HepG2 (cell line): ENCODE results near the gene RASSF4. TPM values are rescaled to one million over a fixed set of nuclear protein-coding genes. Genes with fewer than 3 reads are reported as not detected.

Source experiments
- CHD4 ChIP-seq: fragments of 200-600 bp; sonication (generic); IDR thresholded peaks from 2 replicates; pipeline ENCODE4 v1.7.0; 2017; ENCODE audit warnings: mild to moderate bottlenecking, low read length, borderline replicate concordance
- FOSL2 ChIP-seq: sonication (generic); formaldehyde crosslinking; IDR thresholded peaks from 2 replicates; pipeline ENCODE4 v1.4.0; 2020; ENCODE audit warnings: missing genetic modification reagents
- FOXP1 ChIP-seq, 2 experiments: fragments of 450-650 bp in 1 of 2; IDR thresholded peaks; 2 replicates each; pipeline ENCODE4 v1.6.1; 2017 to 2018; ENCODE audit warnings: antibody characterized with exemption in 1 of 2
- GLI4 ChIP-seq: sonication (generic); formaldehyde crosslinking; IDR thresholded peaks from 2 replicates; pipeline ENCODE4 v1.5.1; 2020; ENCODE audit warnings: missing genetic modification reagents, mild to moderate bottlenecking, moderate library complexity, borderline replicate concordance
- IRF2 ChIP-seq: IDR thresholded peaks from 2 replicates; pipeline ENCODE4 v1.6.1; 2018; ENCODE audit warnings: missing genetic modification reagents, missing compliant biosample characterization
- JARID2 ChIP-seq: sonication (generic); formaldehyde crosslinking; IDR thresholded peaks from 2 replicates; pipeline ENCODE4 v1.8.1; 2023; ENCODE audit warnings: missing genetic modification reagents, inconsistent platforms; ENCODE audit not compliant: insufficient replicate concordance
- KLF11 ChIP-seq: IDR thresholded peaks from 2 replicates; pipeline ENCODE4 v1.6.1; 2016; ENCODE audit warnings: missing compliant biosample characterization
- NR2C2 ChIP-seq: sonication (generic); formaldehyde crosslinking; IDR thresholded peaks from 2 replicates; pipeline ENCODE4 v1.4.0; 2020; ENCODE audit warnings: missing genetic modification reagents, mild to moderate bottlenecking, moderate library complexity, borderline replicate concordance
- PHF21A ChIP-seq: sonication (generic); formaldehyde crosslinking; IDR thresholded peaks from 2 replicates; pipeline ENCODE4 v1.5.0; 2020; ENCODE audit warnings: mild to moderate bottlenecking, missing genetic modification reagents
- SMAD3 ChIP-seq: sonication (generic); formaldehyde crosslinking; IDR thresholded peaks from 2 replicates; pipeline ENCODE4 v1.4.0; 2020; ENCODE audit warnings: missing genetic modification reagents
- THAP11 ChIP-seq: IDR thresholded peaks from 2 replicates; pipeline ENCODE4 v1.6.1; 2016; ENCODE audit warnings: missing biosample characterization, missing genetic modification reagents
- THRA ChIP-seq: sonication (generic); formaldehyde crosslinking; IDR thresholded peaks from 2 replicates; pipeline ENCODE4 v1.4.0; 2020; ENCODE audit warnings: missing genetic modification reagents, borderline replicate concordance
- ZBTB25 ChIP-seq: IDR thresholded peaks from 2 replicates; pipeline ENCODE4 v1.6.1; 2018; ENCODE audit warnings: missing genetic modification reagents
- ZBTB7B ChIP-seq: sonication (generic); formaldehyde crosslinking; IDR thresholded peaks from 2 replicates; pipeline ENCODE4 v1.4.0; 2020; ENCODE audit warnings: missing genetic modification reagents
- ZFP36L2 ChIP-seq: sonication (generic); formaldehyde crosslinking; IDR thresholded peaks from 2 replicates; pipeline ENCODE4 v1.4.0; 2020; ENCODE audit warnings: missing genetic modification reagents
- ZFYVE20 ChIP-seq: sonication (generic); formaldehyde crosslinking; IDR thresholded peaks from 2 replicates; pipeline ENCODE4 v1.8.0; 2023; ENCODE audit warnings: low read depth, mild to moderate bottlenecking, moderate library complexity, missing genetic modification reagents, borderline replicate concordance
- ZNF12 ChIP-seq: sonication (generic); formaldehyde crosslinking; IDR thresholded peaks from 2 replicates; pipeline ENCODE4 v1.5.0; 2020; ENCODE audit warnings: missing genetic modification reagents
- ZNF331 ChIP-seq: sonication (generic); formaldehyde crosslinking; IDR thresholded peaks from 2 replicates; pipeline ENCODE4 v1.4.0; 2020; ENCODE audit warnings: missing genetic modification reagents
- ZNF335 ChIP-seq: sonication (generic); formaldehyde crosslinking; IDR thresholded peaks from 2 replicates; pipeline ENCODE4 v1.4.0; 2020; ENCODE audit warnings: missing genetic modification reagents
- ZNF503 ChIP-seq: sonication (generic); formaldehyde crosslinking; IDR thresholded peaks from 2 replicates; pipeline ENCODE4 v1.4.0; 2020; ENCODE audit warnings: missing genetic modification reagents
- ZNF546 ChIP-seq: sonication (generic); formaldehyde crosslinking; conservative IDR thresholded peaks from 2 replicates; pipeline ENCODE4 v1.8.1; 2023; ENCODE audit warnings: mild to moderate bottlenecking, missing genetic modification reagents
- ZNF556 ChIP-seq: sonication (generic); formaldehyde crosslinking; IDR thresholded peaks from 2 replicates; pipeline ENCODE4 v1.4.0; 2020; ENCODE audit warnings: mild to moderate bottlenecking, missing genetic modification reagents, borderline replicate concordance
- ZNF614 ChIP-seq: IDR thresholded peaks from 2 replicates; pipeline ENCODE4 v1.6.1; 2018; ENCODE audit warnings: missing biosample characterization, missing genetic modification reagents, inconsistent platforms, borderline replicate concordance
- ZNF670 ChIP-seq: sonication (generic); formaldehyde crosslinking; IDR thresholded peaks from 2 replicates; pipeline ENCODE4 v1.8.0; 2022; ENCODE audit warnings: mild to moderate bottlenecking, missing genetic modification reagents, borderline replicate concordance
- ZNF7 ChIP-seq: IDR thresholded peaks from 2 replicates; pipeline ENCODE4 v1.6.1; 2016; ENCODE audit warnings: missing biosample characterization, missing genetic modification reagents
- ZNF766 ChIP-seq: sonication (generic); formaldehyde crosslinking; IDR thresholded peaks from 2 replicates; pipeline ENCODE4 v1.5.0; 2020; ENCODE audit warnings: missing genetic modification reagents, borderline replicate concordance
- polyA plus RNA-seq, 8 experiments: library from polyadenylated mRNA; depleted of rRNA in 3 of 8; stranded (reverse) in 7 of 8; unstranded in 1 of 8; fragments of >200 nt; fragmentation: Illumina TruSeq in 4 of 8; extraction: Trizol in 4 of 8; gene quantifications; 2 replicates each; pipeline versions ENCODE4 v1.2.1 to v1.2.3, GENCODE V29; 2011 to 2016; ENCODE audit warnings: low read depth in 4 of 8, missing spikeins in 1 of 8, mixed read lengths in 1 of 8; ENCODE audit not compliant: insufficient read depth in 1 of 8
- total RNA-seq, 5 experiments: library from RNA; depleted of rRNA; stranded (reverse); fragments of >200 nt; fragmentation: Illumina TruSeq; extraction: Trizol; gene quantifications; 2 replicates each; pipeline ENCODE4 v1.2.3, GENCODE V29; 2016; ENCODE audit warnings: low read depth in 1 of 5

The RASSF4 gene
- total and polyA plus RNA-seq, 2 of the 13 experiments (the other 11 are each of a cell fraction or from before 2014, with no cell fraction given) = 34.0 to 51.7 TPM

- 0 out of 2 replicates have a peak, but pooled peaks have one; percentile 42 for TF ChIP-seq KLF11
- TF ChIP-seq ZNF12 (CRISPR knock-in tag) = peak; percentile 60; the same call in 1 of the 2 replicates
- TF ChIP-seq SMAD3 (CRISPR knock-in tag) = peak; percentile 50; the same call in 1 of the 2 replicates
- peak; percentile 24; the same call in 1 of the 2 replicates for TF ChIP-seq NR2C2
- peak; percentile 93 for TF ChIP-seq CHD4
- TF ChIP-seq THRA (CRISPR knock-in tag) = peak; percentile 84; the same call in 1 of the 2 replicates
- no peak for TF ChIP-seq ZNF546 (CRISPR knock-in tag)
- TF ChIP-seq THAP11 (CRISPR knock-in tag) = peak; percentile 55
- TF ChIP-seq ZFP36L2 (CRISPR knock-in tag) = no peak
- 0 out of 2 replicates have a peak, but pooled peaks have one; percentile 46 for TF ChIP-seq IRF2
- peak; percentile 56; the same call in 1 of the 2 replicates for TF ChIP-seq ZNF503 (CRISPR knock-in tag)
- TF ChIP-seq JARID2 (CRISPR knock-in tag) = no peak
- TF ChIP-seq ZNF766 (CRISPR knock-in tag) = peak; percentile 86
- no peak for TF ChIP-seq ZFYVE20 (CRISPR knock-in tag)
- peak; percentile 60 for TF ChIP-seq PHF21A
- TF ChIP-seq ZBTB25 (CRISPR knock-in tag) = peak; percentile 42; the same call in 1 of the 2 replicates
- no peak for TF ChIP-seq ZNF670 (CRISPR knock-in tag)
- 0 out of 2 replicates have a peak, but pooled peaks have one; percentile 44 for TF ChIP-seq ZNF335 (CRISPR knock-in tag)
- TF ChIP-seq ZNF614 = peak; percentile 56; the same call in 1 of the 2 replicates
- TF ChIP-seq ZNF7 = peak; percentile 61
- TF ChIP-seq ZBTB7B (CRISPR knock-in tag) = peak; percentile 66; the same call in 1 of the 2 replicates
- TF ChIP-seq FOSL2 = peak; percentile 47; the same call in 1 of the 2 replicates
- TF ChIP-seq GLI4 (CRISPR knock-in tag) = no peak
- TF ChIP-seq ZNF331 = peak; percentile 74; the same call in 1 of the 2 replicates
- no peak for TF ChIP-seq FOXP1 (IDR thresholded peaks at IDR 0.05)
- TF ChIP-seq FOXP1 (CRISPR knock-in tag; IDR thresholded peaks at IDR 0.05) = peak; percentile 91
- TF ChIP-seq ZNF556 (CRISPR knock-in tag) = no peak
Observed at GRCh38 chr10:44939691-44940401, 19.8 kb upstream of the RASSF4 start (continued).
